Activated CD8-positive, alpha-beta memory T cell treated with anti-CD3 and anti-CD28 coated beads, Interleukin-2, amount 50 U/mL, for 48 hours (primary cell): ENCODE data around the gene MRPL34.

Experiments
- DNase-seq: peaks from one replicate; pipeline ENCODE4 v3.0.0-alpha.2; 2020

MRPL34 gene

DNA sequence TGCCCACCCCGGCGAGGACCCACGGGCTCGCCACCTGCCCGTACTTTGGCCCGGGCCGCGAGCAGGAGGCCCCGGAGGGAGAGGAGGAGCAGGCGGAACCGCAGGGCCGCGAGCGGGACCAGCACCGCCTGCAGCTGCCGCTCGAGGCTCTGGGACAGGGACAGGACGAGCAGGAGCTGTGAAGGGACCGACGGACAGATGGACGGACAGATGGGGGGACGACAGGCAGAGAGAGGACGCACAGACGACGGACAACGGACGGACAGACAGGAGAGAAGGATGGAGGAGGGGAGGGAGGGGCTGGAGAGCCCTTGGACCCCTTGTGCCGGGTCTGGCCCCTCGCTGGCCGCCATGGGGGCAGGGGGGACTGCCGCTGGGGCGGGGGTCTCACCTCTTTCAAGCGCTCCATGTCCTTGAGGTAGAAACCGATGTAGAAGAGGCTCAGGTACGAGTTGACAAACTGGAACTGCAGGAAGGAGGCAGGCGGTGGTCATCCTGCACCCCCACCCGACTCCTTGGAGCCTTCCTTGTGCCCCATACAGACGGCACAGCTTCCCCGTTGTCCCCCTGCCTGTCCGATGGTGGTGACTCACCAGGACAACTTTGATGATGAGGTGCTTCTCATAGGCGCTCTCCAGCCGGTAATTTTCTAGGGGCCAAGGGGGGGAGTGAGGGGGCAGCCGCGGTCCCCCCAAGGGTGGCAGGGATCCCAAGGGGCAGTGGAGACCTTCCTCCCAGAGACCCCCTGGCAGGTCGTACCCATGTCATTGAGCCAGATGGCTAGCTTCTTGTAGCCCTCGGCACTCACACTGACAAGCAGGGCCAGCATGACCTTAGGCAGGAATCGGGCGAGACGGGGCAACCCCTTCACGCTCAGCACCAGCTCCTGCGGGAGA, 23.9 kb downstream of the MRPL34 start:
- no peak for DNase-seq

DNA sequence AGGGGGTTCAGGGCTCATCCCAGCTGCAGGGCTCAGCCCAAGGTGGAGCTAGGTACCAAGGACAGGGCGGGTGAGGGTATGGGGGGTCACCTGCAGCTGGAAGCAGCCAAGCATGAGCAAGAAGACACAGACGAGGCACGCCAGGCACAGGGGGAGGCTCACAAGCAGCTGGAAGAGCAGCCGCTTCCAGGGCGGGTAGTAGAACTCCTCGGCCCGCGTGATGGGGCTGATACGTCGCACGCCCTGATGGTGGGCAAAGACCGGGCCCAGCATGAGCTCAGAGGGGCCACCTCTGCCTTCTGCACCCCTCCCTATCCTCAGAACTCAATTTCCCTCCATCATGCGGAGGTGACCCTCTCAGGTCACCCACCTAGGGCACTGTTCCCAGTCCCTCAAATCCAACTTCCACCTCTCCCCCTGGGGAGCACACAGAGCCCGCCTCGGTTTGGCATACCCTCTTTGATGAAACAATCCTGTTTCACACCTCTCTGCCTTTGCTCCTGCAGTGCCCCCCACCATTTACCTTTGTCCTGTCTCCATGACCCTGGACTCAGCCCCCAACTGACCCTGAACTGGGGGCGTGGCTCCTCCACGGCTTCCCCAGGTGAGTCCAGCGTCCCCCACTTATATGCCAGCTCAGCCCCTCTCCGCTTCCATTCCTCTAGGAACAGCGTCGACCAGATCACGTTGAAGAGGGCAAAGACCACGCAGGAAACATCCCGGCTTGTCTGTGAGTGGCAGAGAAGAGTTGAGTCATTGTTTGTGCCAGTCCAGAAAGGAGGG, 24.8 kb downstream of the MRPL34 start:
- DNase-seq, result no peak

DNA sequence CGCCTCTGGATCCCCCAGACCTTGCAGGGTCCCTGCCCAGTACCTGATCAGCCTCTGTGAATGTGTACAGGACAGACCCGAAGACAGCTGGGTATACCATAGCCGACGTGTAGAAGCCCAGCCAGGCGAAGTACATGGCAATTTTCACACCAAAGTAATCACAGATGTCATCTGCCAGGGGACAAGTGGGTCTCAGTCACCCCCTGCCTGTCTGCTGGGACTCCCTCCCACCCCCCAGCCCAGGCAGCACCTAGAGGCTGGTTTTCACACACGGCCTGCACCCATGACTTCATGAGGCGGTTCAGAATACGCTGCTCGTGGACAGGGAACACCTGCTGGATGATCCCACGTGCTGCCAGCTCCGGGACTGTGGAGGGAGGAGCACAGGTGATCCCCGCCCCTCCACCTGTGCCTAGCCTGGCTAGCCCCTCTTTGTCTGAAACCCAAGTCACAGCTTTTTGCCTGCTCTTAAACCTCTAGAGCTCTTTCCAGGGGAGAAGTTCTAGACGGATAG, 25.4 kb downstream of the MRPL34 start:
- DNase-seq, result no peak

DNA sequence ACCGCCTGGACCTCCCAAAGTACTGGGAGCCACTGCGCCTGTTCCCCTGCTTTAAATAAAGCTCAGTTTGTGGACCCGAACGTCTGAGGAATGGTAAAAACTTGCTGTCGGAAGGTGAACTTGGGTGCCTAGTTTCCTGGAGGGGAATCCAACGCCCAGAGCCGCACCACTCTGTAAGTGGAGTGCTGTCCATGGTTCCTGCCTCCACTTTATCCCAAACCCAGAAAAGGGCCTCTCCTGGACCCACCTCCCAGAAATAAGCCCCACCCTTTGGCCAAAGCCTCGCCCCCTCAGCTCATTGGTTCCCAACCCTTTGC, 26.6 kb downstream of the MRPL34 start:
- no peak for DNase-seq

DNA sequence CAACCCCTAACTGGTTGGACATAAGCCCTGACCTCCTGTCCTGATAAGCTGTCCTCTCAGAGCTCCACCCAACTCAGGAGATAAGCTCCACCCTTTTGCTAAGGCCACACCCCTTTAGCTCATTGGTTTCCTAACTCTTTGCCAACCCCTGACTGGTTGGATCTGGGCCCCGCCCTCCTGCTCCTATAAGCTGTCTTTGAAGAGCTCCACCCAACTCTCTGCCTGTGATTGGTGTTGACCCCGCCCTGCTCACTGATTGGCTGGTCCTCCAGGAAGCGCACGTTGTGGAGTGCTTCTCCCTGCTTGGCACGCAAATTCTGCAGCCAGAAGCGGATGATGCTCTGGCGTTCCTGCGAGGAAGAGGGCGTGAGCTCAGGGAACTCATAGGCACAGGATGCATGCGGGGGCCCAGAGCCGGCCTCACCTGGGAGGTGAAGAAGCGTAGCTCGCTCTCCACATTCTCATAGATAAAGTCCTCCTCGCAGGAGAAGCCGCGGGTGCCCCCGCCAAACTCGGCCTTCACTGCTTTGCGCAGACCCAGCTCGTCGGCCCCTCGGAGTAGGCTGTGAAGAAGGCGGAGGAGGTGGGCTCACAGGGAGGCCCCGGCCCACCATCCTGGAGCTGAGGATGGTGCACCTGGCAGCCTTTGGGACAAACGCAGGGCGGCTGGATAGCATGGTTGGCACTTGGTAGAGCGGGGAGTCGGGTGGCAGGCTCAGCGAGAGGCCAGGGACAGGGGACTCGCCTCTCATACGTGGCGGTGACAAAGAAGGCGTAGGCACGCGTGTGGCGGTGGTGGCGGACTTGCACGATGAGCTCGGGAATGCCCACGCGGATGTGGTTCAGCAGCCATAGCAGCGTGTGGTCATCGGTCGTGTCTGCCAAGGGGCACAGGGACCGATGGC, 27.3 kb downstream of the MRPL34 start:
- DNase-seq, result peak; percentile 67

DNA sequence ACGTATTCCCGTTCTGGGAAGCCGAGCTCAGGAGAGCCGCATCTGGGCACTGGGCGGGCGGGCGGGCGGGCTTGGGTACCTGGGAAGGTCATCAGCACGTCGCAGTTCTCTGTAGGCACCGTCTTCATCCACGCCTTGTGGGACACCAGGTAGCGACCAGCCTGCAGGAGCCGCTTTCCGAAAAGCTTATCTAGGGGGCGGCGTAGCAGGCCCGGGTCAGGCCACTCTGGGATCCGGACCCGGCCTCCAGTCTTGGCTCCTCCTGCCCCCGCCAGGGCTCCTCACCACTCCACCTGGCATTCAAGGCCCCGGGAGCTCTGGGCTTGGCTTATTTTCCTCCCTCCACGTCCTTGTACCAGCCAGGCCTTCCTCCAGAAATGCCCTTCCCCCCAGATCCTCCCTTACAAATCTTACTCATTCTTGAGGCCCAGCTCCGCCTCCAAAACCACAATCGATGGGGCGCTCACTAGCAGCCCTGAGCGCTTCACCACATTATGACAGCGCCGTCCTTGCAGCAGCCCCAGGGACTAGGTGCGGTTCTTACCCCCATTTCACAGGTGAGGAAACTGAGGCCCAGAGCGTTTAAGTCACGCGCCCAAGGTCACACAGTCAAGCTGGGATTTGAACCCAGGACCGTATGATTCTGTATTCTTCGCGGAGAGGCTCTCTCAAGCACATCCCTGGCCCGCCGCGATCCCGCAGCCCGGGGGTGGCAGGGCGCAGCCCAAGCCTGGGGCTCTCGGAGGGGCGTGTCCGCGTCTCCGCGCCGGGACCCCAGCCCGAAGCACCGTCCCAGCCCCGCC, 28.1 kb downstream of the MRPL34 start:
- DNase-seq, result peak; percentile 83

DNA sequence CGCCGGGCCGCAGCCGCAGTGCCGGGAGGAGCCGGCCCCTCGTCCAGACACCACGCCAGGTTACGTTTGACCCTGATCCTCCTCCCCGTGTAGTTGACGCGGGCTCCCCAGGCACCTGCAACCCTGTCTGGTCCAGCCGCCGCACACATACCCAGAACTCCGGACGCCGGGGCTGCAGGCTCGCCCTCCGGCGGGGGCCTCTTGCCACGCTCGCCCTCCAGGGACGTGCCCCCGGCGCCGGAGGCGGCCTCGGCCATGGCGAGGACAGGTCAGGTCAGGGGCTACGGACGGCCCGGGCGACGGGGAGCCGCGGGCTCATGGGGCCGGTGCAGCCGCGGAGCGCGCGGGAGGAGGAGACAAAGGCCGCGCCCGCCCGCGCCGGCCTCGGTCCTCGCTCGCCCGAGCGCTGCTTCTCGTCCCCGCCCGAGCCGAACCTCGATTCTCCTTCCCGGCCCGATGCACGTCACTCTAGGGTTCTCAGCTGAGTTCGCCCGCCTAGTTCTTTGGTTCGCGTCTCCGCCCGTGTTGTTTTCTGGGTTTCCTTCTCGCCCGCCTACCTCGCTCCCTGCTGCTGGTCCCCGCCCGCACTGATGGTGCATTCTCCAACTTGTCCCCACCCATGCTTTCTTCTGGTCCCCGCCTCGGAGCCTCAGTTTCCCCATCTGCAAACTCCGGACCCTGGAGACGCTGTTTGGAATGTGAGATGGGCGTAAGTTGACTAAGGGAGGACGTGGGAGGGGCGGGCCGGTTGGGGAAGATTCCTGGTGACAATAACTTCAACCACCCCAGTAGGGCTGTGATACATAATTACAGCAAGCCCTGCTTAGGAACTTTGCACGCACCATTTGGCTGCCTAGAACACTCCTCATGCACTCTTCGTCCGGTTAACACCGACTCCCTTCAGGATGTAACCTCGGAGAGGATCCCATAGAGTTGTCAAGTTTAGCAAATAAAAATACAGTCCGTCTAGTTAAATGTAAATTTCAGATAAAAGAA, 29.0 kb downstream of the MRPL34 start, which contains the start of gene ANO8:
ANO8 (minus strand) TSS at position 442 of the 996 bp plus-strand sequence; CDS start at position 257, 185 bp downstream.
- DNase-seq, result peak; percentile 96

DNA sequence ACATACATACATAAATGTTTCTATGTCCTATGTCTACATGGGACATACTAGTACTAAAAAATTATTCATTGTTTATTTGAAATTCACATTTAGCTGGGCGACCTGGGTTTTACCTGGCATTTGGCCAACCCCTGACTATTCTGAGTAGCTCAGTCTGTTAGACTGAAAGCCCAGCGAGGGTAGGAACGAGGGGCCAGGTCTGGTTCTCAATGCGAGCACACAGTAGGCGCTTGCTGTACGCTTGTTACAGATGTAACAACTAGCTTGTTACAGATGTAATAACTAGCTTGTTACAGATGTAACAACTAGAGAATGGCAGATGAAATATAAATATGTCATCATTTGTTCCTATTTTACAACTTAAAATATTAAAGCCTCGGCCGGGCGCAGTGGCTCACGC, 29.9 kb downstream of the MRPL34 start:
- no peak for DNase-seq

DNA sequence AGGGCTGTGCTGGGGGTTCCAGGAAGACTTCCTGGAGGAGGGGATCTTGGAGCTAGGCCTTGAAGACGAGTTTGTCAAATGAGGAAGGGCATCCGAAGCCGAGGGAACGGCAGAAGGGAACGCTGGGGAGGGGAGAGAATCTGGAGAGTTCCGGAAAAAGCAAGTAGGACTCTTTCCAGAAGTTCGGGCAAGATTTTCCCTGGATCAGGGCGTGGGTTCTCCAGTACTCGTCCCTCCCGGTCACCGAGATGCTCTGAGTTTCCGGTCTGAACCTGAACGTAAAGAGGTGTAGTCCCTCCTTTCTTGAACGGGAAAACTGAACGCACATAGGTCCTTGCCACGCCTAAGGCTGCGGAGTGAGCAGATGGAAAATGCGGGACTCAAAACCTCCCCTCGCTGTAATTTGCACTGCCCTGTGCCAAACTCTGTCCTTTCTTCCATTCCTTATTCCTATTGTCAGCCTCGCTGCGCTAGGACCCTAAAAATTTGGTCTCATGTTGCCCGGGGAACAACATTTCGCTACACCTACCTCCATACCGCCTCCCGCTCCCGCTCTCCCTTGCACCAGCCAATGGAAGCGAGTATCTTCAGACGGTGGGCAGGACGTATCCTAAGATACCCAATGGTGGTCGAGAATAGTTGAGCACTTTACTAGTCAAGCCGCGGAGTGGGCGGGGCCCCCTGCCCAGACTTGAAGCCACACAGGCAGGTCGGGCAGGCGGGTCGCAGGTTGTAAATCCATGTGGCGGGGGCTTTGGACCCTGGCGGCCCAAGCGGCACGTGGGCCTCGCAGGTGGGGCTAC, 31.4 kb downstream of the MRPL34 start, which contains the start of gene GTPBP3:
GTPBP3 (plus strand) TSS at position 682 of the 803 bp plus-strand sequence; CDS start at position 741, 59 bp downstream.
- DNase-seq, result peak; percentile 95

DNA sequence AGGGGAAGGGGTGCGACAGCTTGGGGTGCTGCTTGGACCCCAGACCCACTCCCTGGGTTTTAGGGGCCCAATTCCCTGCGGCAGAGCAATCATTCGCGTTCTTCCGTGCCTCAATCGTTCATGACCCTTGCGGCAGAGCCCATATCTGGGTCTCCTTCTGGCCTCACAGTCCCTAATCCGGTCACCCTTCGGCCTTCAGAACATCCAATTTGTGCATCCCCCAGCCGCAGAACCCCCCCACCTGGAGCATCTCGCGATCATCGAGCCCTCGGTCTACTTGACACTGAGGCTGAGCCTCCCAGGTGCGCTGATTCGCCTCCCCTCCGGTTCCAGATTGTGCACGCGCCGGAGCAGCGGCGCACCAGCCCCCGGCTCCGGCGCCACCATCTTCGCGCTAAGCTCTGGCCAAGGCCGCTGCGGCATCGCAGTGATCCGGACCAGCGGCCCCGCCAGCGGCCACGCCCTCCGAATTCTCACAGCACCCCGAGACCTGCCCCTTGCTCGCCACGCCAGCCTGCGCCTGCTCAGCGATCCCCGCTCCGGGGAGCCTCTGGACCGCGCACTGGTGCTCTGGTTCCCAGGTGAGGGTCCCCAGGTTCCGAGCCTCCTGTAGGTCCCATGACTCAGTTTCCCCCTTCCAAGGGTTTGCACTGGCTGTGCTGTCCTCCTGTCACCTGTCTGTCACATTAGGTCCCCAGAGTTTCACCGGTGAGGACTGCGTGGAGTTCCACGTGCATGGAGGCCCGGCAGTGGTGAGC, 32.2 kb downstream of the MRPL34 start:
- DNase-seq, result peak; percentile 76

DNA sequence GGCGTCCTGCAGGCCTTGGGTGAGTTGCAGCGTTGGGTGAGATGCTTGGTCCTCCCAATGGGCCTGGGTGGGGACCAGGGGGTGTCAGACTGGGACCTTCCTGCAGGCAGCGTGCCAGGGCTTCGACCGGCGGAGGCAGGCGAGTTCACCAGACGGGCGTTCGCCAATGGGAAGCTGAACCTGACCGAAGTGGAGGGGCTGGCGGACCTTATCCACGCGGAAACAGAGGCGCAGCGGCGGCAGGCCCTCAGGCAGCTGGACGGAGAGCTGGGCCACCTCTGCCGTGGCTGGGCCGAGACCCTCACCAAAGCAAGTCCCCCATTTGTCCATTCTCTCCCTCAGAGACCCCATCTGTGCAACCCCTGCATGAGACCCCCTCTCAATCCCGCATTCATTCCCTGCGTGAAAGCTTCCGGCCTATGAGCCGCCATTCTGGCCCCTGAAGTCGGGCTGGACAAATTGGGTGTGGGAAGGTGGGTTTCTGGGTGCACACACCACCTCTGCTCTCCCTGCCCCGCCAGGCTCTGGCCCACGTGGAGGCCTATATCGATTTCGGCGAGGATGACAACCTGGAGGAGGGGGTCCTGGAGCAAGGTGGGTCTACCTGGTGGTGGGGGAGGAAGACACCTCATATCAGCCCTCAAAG, 32.9 kb downstream of the MRPL34 start:
- peak; percentile 54 for DNase-seq

DNA sequence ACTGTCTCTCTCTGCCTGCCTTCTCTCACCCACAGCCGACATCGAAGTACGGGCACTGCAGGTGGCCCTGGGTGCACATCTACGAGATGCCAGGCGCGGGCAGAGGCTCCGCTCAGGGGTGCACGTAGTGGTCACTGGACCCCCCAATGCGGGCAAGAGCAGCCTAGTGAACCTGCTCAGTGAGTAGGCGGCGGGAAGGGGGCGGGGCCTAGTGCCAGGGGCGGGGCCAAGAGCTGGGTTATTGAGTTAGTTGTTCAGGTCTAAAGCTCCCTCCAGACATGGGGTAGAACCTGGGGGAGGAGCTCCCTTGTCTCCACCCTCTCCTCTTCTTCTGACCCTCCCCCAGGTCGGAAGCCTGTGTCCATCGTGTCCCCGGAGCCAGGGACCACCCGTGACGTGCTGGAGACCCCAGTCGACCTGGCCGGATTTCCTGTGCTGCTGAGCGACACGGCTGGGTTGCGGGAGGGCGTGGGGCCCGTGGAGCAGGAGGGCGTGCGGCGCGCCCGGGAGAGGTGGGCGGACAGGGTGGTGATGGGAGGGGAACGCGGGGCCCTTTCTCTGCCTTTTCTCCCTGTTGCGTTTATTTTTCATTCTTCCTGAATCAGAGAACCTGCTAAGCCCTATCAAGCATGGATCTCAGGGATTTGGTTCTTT, 33.5 kb downstream of the MRPL34 start:
- DNase-seq, result peak; percentile 83

DNA sequence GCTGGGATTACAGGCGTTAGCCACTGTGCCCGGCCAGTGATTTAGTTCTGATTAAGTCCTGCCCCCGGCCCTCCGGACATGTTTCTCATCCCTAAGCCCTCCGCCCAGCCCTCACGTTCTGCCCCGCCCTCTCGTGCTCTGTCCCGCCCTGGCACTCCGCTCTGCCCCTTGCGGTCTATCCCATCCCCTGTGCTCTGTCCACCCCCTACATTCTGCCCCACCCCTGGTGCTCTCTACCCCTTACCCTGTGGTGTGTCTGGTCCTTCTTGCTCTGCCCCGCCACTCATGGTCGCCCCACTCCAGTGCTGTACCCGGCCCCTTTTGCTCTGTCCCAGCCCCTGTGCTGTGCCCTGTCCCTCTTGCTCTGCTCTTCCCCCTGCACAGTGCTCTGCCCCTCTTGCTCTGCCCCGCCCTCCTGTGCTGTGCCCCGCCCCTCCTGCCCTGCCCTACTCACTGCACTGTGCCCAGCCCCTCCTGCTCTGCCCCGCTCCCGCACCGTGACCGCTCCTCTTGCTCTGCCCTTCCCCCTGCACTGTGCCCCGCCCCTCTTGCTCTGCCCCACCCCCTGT, 34.7 kb downstream of the MRPL34 start:
- peak; percentile 52 for DNase-seq

DNA sequence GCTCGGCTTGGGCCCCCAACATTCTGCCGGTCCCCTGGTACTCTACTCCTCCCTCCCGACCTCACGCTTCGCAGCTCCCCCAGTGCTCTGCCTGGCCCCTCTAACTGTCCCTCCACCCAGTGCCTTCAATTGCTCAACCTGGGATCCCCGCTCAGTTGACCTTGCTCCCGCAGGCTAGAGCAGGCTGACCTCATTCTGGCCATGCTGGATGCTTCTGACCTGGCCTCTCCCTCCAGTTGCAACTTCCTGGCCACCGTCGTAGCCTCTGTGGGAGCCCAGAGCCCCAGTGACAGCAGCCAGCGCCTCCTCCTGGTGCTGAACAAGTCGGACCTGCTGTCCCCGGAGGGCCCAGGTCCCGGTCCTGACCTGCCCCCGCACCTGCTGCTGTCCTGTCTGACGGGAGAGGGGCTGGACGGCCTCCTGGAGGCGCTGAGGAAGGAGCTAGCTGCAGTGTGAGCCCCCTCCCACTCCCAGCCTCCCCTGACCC, 35.2 kb downstream of the MRPL34 start:
- DNase-seq, result no peak

DNA sequence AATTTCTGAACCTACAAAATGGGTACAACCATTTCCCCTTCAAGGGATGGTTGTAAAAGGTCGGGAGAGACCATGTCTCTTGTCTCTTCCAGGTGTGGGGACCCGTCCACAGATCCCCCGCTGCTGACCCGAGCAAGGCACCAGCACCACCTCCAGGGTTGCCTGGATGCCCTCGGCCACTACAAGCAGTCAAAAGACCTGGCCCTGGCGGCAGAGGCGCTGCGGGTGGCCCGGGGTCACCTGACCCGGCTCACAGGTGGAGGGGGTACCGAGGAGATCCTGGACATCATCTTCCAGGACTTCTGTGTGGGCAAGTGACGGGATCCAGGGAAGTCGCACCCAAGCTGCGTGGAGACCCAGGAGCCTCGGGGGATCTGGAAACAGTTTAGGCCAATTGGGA, 35.7 kb downstream of the MRPL34 start:
- DNase-seq, result no peak

DNA sequence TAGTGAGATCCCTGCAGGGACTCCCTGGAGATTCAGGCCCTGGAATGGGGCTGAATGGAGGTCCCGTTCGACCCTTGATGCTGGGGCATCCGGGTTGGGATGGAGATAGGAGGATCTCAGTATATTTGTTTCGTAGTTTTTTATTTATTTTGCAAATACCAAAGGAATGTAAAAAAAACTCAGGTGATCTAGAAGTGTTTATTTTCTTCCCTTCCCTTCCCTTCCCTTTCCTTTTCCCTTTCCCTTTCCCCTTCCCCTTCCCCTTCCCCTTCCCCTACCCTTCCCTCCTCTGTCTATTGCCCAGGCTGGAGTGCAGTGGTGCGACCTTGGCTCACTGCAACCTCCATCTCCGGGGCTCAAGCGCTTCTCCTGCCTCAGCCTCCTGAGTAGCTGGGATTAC, 36.2 kb downstream of the MRPL34 start:
- no peak for DNase-seq

DNA sequence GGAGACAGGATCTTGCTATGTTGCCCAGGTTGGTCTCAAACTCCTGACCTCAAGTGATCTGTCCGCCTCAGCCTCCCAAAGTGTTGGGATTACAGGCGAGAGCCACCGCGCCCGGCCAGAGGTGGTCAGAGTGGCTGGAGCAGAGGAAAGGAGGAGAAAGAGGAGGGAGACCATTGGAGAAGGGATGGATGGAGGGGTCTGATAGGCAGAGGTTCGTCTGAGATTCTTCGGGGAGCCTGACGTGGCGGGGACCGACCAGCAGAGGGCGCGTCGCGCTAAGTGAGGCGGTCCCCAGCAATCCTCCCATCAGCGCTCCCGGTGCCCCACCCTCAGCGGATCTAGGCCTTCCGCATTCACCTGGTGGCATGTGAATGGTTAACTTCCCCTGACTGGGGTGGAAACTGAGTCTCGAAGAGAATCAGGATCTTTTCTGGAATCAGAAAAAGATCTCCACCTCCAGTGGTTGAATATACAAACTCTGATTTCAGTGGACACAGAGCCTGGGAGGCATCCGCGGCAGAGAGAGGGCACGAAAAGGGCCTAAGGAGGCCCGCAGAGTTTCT, 40.5 kb downstream of the MRPL34 start:
- peak; percentile 96 for DNase-seq
